ENCODE results near the gene TRH.

TRH gene

DNA sequence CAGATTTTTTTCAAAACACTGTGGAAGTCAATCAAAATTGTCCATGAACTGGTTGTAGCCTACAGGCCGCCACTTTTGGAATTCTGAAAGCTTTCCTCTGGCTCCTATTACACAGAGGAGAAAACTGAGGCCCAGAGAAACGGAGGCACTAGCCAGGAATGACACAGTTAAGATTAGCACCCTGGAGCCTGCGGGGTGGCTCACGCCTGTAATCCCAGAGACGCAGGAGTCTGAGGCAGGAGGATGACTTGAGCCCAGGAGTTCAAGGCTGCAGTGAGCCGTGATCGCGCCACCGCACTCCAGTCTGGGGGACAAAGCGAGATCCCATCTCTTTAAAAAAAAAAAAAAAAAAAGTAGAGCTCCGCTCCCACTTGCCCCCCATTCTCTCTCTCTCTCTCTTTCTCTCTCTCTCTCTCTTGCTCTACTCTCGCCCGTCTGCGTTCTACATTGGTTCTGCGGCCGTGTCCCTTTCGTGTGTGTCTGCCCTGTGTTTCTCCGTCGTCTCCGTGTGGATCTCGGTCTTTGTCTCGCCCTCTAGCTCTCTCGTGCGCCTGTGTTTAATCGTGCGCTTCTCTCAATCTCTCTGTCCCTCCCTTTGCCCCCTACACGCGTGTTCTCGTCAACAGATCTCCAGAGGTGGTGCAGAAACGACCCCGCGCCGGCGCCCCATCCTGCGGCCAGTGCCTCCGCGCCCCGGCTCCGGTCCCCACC lies 512 bp upstream of the TRH start:
- Histone ChIP-seq H3K27ac (no peak overlapping the region), H3K4me3 (ENCODE audit: low read depth in 1 of 2, low read length in 1 of 2) (peak overlapping the region in 1 of 2 experiments; percentile 34), H3K27me3 (peaks cover 63% of the 10 kb centered on the region)

DNA sequence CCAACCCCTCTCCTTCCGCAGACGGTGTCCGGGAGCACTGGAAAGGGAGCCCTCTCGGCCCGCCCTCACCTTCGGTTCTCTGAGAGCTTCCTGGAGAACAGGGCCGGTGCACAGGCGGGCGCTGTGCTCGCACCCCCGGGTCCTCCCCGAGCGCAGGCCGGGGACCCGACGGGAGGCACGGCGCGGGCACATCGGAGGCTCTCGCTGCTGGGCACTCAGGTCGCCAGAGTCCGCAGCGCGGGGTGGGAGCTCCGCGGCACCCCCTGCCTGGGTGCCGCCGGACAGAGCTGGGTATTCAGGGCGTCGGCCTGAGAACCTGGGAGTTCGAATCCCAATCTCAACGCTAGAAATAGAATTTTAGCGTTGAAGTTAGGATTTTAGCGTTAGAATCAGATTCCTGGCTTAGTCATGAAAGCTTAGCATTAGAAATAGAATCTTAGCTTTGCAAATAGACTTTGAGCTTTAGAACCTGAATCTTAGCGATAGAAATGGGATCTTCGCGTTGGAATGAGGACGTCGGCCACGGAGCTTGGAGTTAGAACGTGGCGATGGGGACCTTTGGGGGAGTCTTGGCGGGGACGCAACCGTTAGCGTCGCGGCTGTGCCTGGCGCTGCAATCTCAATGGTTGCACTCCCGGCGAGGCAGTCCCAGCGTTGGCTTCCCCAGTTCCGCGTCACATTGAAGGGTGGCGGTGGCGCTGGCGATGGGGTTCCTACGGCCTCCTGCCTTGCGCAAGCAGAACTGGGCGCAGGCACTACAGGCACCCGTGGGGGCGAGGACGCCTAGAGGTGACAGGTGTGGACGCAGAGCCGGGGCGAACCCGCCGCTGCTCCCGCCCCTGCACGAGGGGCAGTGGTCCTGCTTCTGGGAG lies 549 bp downstream of the TRH start:
- no peak overlapping the region for H3K27ac ChIP-seq
- H3K27me3 ChIP-seq, result peaks cover 63% of the 10 kb centered on the region
- no peaks in the 10 kb centered on the region for H3K36me3 ChIP-seq
- TF ChIP-seq CTCF (IDR thresholded peaks at IDR 0.05), result no peak
- no peaks in the 10 kb centered on the region for H3K9me3 ChIP-seq
- H3K4me3 ChIP-seq (ENCODE audit: low read depth in 1 of 2, low read length in 1 of 2), result peak overlapping the region in 1 of 2 experiments; percentile 34
- H3K4me1 ChIP-seq (ENCODE audit: control insufficient read depth in 1 of 2, insufficient read depth in 1 of 2, low read depth in 1 of 2, low read length in 1 of 2), result peaks cover 13 to 17% of the 10 kb centered on the region in 2 experiments

More for the DNA sequence above, 512 bp upstream of the TRH start:
- Histone ChIP-seq H3K4me1 (ENCODE audit: control insufficient read depth in 1 of 2, insufficient read depth in 1 of 2, low read depth in 1 of 2, low read length in 1 of 2) (peaks cover 13 to 17% of the 10 kb centered on the region in 2 experiments), H3K36me3 (no peaks in the 10 kb centered on the region), H3K9me3 (no peaks in the 10 kb centered on the region)
- no peak for TF ChIP-seq CTCF (IDR thresholded peaks at IDR 0.05)

- Histone ChIP-seq H3K27me3 (peaks cover 63% of the 10 kb centered on the region), H3K4me3 (ENCODE audit: low read depth in 1 of 2, low read length in 1 of 2) (peak overlapping the region in 1 of 2 experiments; percentile 34), H3K27ac (no peak overlapping the region), H3K4me1 (ENCODE audit: control insufficient read depth in 1 of 2, insufficient read depth in 1 of 2, low read depth in 1 of 2, low read length in 1 of 2) (peaks cover 13 to 17% of the 10 kb centered on the region in 2 experiments), H3K9me3 (no peaks in the 10 kb centered on the region), H3K36me3 (no peaks in the 10 kb centered on the region)
- no peak for TF ChIP-seq CTCF (IDR thresholded peaks at IDR 0.05)
These were observed 1.2 kb downstream of the TRH start for GRCh38 chr3:129975705-129976048.

DNA sequence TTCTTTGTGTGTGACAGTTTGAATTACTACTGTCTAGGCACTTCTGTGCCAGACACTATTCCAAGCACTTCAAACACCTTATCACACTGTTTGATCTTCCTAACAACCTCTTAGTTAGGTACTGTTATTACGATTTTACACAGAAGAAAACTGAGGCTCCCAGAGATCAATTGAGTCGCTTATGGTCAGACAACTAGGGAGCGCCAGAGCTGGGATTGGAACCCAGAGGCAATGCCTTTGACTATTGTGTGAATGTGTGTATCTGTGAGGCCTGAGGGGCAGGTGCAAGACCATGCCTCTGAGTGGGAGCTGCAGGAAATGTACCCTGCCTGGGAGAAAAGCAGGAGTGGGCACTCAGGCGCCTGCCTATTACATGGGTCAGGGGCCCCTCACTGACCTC lies 1.8 kb downstream of the TRH start:
- H3K9me3 ChIP-seq, result no peaks in the 10 kb centered on the region
- TF ChIP-seq CTCF (IDR thresholded peaks at IDR 0.05), result no peak
- peaks cover 13 to 17% of the 10 kb centered on the region in 2 experiments for H3K4me1 ChIP-seq (ENCODE audit: control insufficient read depth in 1 of 2, insufficient read depth in 1 of 2, low read depth in 1 of 2, low read length in 1 of 2)
- no peak overlapping the region for H3K27ac ChIP-seq
- H3K27me3 ChIP-seq, result peaks cover 63% of the 10 kb centered on the region
- no peak overlapping the region for H3K4me3 ChIP-seq (ENCODE audit: low read depth in 1 of 2, low read length in 1 of 2)
- no peaks in the 10 kb centered on the region for H3K36me3 ChIP-seq

DNA sequence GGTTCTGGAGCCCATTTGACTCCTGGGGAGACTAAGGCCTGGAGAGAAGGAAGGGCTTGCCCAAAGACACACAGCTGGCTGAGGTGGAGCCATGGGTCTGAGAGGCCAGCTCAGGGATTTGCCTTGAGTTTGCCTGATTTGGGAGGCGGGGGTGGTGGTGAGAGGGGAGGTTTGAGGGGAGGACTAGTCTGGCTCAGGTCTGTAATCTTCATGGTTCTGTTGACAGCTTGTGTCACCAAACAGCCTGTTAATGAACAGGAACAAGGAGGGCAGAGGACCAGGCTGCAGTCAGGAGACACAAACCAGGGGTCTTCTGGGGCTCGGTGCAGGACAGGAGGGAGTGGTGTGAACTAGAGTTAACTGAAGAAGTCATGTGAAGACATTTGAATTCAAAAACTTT lies 3.6 kb downstream of the TRH start:
- Histone ChIP-seq H3K27ac (no peak overlapping the region), H3K4me3 (ENCODE audit: low read depth in 1 of 2, low read length in 1 of 2) (no peak overlapping the region), H3K4me1 (ENCODE audit: control insufficient read depth in 1 of 2, insufficient read depth in 1 of 2, low read depth in 1 of 2, low read length in 1 of 2) (peaks cover 13 to 17% of the 10 kb centered on the region in 2 experiments), H3K36me3 (no peaks in the 10 kb centered on the region), H3K27me3 (peaks cover 50% of the 10 kb centered on the region), H3K9me3 (no peaks in the 10 kb centered on the region)
- no peak for TF ChIP-seq CTCF (IDR thresholded peaks at IDR 0.05)

All from neutrophil (primary cell).